Breast epithelium (tissue), 4 donors: ENCODE data around the gene ATP9A. TPM values are rescaled to one million over a fixed set of nuclear protein-coding genes. Genes with fewer than 3 reads are reported as not detected.

ENCODE experiments used
- DNase-seq, 2 donors: peaks; one replicate each; pipeline ENCODE4 v3.0.0-alpha.2; 2019; ENCODE audit warnings: low spot score in 2 of 2
- H3K27ac ChIP-seq, 2 donors: fragments of 200-600 bp; sonication (generic) in 1 of 2; one replicate each; pipeline ENCODE4 v1.5.1; 2016 to 2019; ENCODE audit warnings: mild to moderate bottlenecking in 1 of 2
- H3K27me3 ChIP-seq, 2 donors: fragments of 200-600 bp; sonication (generic) in 1 of 2; one replicate each; pipeline versions ENCODE4 v1.5.1 to v1.6.0; 2017 to 2019; ENCODE audit warnings: control low read depth in 1 of 2, mild to moderate bottlenecking in 1 of 2
- H3K36me3 ChIP-seq: fragments of 200-600 bp; one replicate; pipeline ENCODE4 v1.5.1; 2019
- H3K4me1 ChIP-seq, 2 donors: fragments of 200-600 bp; sonication (generic); one replicate each; pipeline ENCODE4 v1.5.1; 2016 to 2019; ENCODE audit warnings: control low read depth in 1 of 2
- H3K4me3 ChIP-seq, 3 donors: fragments of 200-600 bp; sonication (generic); 1 replicate in 2 of 3; 2 replicates in 1 of 3; pipeline ENCODE4 v1.5.1; 2016 to 2019; ENCODE audit warnings: mild to moderate bottlenecking in 3 of 3, moderate library complexity in 2 of 3
- H3K9me3 ChIP-seq, 2 donors: fragments of 200-600 bp; sonication (generic) in 1 of 2; one replicate each; pipeline ENCODE4 v1.5.1; 2016 to 2019; ENCODE audit warnings: control low read depth in 1 of 2
- POLR2A ChIP-seq: fragments of 450-650 bp; IDR thresholded peaks from one replicate; pipeline ENCODE4 v1.6.1; 2016; ENCODE audit warnings: antibody characterized with exemption, mild to moderate bottlenecking, moderate library complexity
- POLR2AphosphoS5 ChIP-seq, 3 donors: sonication (generic); formaldehyde crosslinking; IDR thresholded peaks; one replicate each; pipeline ENCODE4 v1.6.1; 2017; ENCODE audit warnings: antibody characterized with exemption in 3 of 3
- intact Hi-C: fragments of 100-400 bp; cut with DNase I; formaldehyde crosslinking; loops from one replicate; pipeline ENCODE4 v1.15.1; 2023; ENCODE audit warnings: low total_unique reads
- total RNA-seq, 3 donors: library from RNA; depleted of rRNA; stranded (reverse); fragments of >200 nt; gene quantifications; one replicate each; pipeline ENCODE4 v1.1.0, GENCODE V29; 2016
- TF ChIP-seq, protein P1 (sequence below), 3 donors: fragments of 450-650 bp; IDR thresholded peaks; one replicate each; pipeline ENCODE4 v1.5.1; 2016 to 2017; ENCODE audit warnings: antibody characterized with exemption in 3 of 3, mild to moderate bottlenecking in 3 of 3, moderate library complexity in 3 of 3

ATP9A gene
- total RNA-seq, 3 donors from 2014 or later: 41.6 to 98.4 (median 50.8) TPM

DNA sequence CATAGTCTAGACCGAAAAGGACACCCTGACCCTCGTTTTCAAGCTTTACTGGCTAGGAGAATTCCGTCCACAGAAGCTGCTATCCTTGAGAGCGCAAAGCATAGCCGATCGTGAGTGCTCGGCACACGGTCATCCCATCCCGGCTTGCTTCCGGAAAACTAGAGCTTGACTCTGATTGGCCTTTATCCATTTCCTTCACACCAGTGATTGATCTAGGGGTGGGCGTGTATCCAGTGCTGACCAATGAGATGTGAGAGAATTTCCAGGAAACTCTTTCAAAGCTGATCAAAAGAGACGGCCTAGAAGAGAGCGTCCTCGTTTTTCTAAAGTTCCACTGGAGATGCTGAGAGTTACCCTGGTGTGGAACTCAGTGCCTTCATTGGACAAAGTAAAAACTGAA lies 184.7 kb downstream of the ATP9A start:
- no peak overlapping the region for H3K4me3 ChIP-seq
- H3K9me3 ChIP-seq: no peaks in the 10 kb centered on the region
- H3K27me3 ChIP-seq: no peaks in the 10 kb centered on the region
- H3K27ac ChIP-seq: no peak overlapping the region
- intact Hi-C loops: no loop called here
- H3K36me3 ChIP-seq: no peaks in the 10 kb centered on the region
- TF ChIP-seq POLR2AphosphoS5 (IDR thresholded peaks at IDR 0.05): no peak
- TF ChIP-seq POLR2A: no peak
- TF ChIP-seq, protein P1, sequence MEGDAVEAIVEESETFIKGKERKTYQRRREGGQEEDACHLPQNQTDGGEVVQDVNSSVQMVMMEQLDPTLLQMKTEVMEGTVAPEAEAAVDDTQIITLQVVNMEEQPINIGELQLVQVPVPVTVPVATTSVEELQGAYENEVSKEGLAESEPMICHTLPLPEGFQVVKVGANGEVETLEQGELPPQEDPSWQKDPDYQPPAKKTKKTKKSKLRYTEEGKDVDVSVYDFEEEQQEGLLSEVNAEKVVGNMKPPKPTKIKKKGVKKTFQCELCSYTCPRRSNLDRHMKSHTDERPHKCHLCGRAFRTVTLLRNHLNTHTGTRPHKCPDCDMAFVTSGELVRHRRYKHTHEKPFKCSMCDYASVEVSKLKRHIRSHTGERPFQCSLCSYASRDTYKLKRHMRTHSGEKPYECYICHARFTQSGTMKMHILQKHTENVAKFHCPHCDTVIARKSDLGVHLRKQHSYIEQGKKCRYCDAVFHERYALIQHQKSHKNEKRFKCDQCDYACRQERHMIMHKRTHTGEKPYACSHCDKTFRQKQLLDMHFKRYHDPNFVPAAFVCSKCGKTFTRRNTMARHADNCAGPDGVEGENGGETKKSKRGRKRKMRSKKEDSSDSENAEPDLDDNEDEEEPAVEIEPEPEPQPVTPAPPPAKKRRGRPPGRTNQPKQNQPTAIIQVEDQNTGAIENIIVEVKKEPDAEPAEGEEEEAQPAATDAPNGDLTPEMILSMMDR (IDR thresholded peaks at IDR 0.05): no peak
- H3K4me1 ChIP-seq: no peaks in the 10 kb centered on the region
- DNase-seq: no peak

DNA sequence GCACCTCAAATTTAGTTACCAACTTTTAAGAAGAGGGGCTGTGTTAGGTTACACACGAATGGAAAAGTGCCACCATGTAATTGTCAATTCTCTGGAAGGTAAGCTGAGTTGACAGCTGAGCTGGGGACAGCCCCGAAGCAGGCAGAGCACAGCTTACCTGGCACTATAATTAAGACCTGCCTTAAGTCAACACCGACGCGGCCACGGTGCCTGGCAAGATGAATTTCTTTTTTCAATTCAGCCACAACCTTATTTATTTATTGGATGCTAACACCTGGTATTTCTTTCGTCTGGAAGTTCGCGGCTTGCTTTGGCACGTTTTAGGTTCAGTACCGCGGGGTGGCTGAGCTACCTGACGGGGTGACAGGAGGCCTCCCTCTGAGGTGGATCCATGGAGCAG lies 185.1 kb downstream of the ATP9A start:
- H3K27ac ChIP-seq: no peak overlapping the region
- H3K9me3 ChIP-seq: no peaks in the 10 kb centered on the region
- intact Hi-C loops: no loop called here
- no peak overlapping the region for H3K4me3 ChIP-seq
- TF ChIP-seq, protein P1 (IDR thresholded peaks at IDR 0.05): no peak
- no peak for TF ChIP-seq POLR2A
- TF ChIP-seq POLR2AphosphoS5 (IDR thresholded peaks at IDR 0.05): no peak
- no peaks in the 10 kb centered on the region for H3K36me3 ChIP-seq
- no peak for DNase-seq
- no peaks in the 10 kb centered on the region for H3K4me1 ChIP-seq
- H3K27me3 ChIP-seq: no peaks in the 10 kb centered on the region

DNA sequence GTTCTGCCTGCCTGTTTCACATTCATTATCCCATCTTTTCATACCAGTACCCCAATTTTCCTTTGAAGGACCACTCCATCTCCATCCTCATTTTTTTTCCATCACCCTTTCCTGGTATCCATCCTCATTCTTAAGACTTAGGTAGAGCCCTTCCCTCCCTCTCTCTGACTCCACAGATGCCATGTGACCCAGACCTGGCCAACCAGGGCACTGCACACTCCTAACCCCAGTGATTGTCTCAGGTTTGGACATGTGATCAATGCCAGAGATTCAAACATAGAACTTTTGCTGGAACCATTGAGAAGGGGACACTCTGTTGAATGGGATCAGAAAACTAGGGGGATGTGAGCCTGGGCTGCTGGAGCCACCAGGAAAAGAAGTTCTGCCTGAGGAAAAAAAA lies 186.6 kb downstream of the ATP9A start:
- no peaks in the 10 kb centered on the region for H3K9me3 ChIP-seq
- no peaks in the 10 kb centered on the region for H3K27me3 ChIP-seq
- intact Hi-C loops: no loop called here
- H3K4me3 ChIP-seq: no peak overlapping the region
- no peak overlapping the region for H3K27ac ChIP-seq
- no peak for TF ChIP-seq POLR2AphosphoS5 (IDR thresholded peaks at IDR 0.05)
- TF ChIP-seq POLR2A: no peak
- TF ChIP-seq, protein P1 (IDR thresholded peaks at IDR 0.05): no peak
- H3K36me3 ChIP-seq: no peaks in the 10 kb centered on the region
- DNase-seq: no peak
- H3K4me1 ChIP-seq: no peaks in the 10 kb centered on the region

DNA sequence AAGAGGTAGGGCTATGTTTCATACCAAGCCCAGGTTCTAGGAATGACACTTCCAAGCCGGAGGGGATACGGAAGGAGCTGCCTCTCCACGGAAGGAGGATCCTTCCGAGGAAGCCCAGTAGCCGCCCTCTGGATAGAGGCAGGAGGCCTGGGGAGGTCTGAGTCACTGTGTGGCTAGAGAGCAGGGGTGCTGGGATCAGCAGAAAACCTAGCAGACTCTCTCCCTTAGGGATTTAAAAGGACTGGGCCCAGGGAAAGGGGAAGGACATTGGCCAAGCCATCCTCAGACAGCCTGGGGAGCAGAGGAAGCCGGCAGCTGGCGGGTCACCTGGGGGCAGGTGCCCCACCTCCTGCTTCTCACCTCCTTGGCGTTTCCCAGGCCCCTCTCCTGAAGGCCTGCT lies 189.1 kb downstream of the ATP9A start:
- H3K36me3 ChIP-seq: no peaks in the 10 kb centered on the region
- no peak overlapping the region for H3K4me3 ChIP-seq
- no peak for DNase-seq
- no peaks in the 10 kb centered on the region for H3K4me1 ChIP-seq
- H3K27ac ChIP-seq: no peak overlapping the region
- intact Hi-C loops: no loop called here
- peaks cover 0 to 3% of the 10 kb centered on the region in 2 donors for H3K9me3 ChIP-seq
- TF ChIP-seq POLR2A (no peak), POLR2AphosphoS5 (IDR thresholded peaks at IDR 0.05) (no peak)
- TF ChIP-seq, protein P1 (IDR thresholded peaks at IDR 0.05): no peak
- H3K27me3 ChIP-seq: no peaks in the 10 kb centered on the region

DNA sequence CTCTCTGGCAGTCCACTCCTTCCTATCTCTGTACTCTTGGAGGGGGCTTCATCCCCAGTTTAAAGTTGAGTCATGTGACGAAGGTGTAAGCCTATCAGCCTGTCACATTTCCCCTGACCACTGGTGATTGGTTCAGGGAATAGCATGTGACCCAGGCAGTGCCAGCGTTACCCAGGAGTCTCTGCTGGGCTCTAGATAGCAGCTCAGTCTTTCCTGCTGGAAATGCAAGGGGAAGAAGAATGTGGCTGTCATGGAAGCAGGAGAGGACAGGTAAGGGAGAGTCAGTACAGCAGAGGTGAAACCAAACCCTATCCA lies 190.1 kb downstream of the ATP9A start:
- peaks cover 0 to 3% of the 10 kb centered on the region in 2 donors for H3K9me3 ChIP-seq
- TF ChIP-seq, protein P1 (IDR thresholded peaks at IDR 0.05): no peak
- TF ChIP-seq POLR2A (no peak), POLR2AphosphoS5 (IDR thresholded peaks at IDR 0.05) (no peak)
- no peaks in the 10 kb centered on the region for H3K4me1 ChIP-seq
- H3K27me3 ChIP-seq: no peaks in the 10 kb centered on the region
- DNase-seq: no peak
- intact Hi-C loops: no loop called here
- H3K36me3 ChIP-seq: no peaks in the 10 kb centered on the region
- no peak overlapping the region for H3K27ac ChIP-seq
- H3K4me3 ChIP-seq: no peak overlapping the region
